SU-DHL-6 (cell line): Measurements from ENCODE around the gene TRAPPC2.
"Not testable (repeated sequence)": the region's sequence is repeated elsewhere in the genome, so short reads cannot be mapped to it uniquely, and the experiment has no call there.

Source experiments
- H2AFZ ChIP-seq: fragments of 200-600 bp; sonication (generic); 2 replicates; pipeline ENCODE4 v1.6.1; 2014; ENCODE audit warnings: low read depth, mild to moderate bottlenecking, moderate library complexity, mixed read lengths, antibody characterized with exemption, low read length; ENCODE audit not compliant: severe bottlenecking
- H3F3A ChIP-seq: fragments of 200-600 bp; shearing (Covaris generic); 2 replicates; pipeline ENCODE4 v1.6.0; 2016; ENCODE audit warnings: antibody characterized with exemption, mild to moderate bottlenecking; ENCODE audit not compliant: insufficient read depth
- H3K27ac ChIP-seq: fragments of 200-600 bp; sonication (generic); 2 replicates; pipeline ENCODE4 v1.5.1; 2016; ENCODE audit warnings: low read depth, mild to moderate bottlenecking, low read length, moderate library complexity, mixed read lengths
- H3K27me3 ChIP-seq: fragments of 200-600 bp; sonication (generic), shearing (Covaris generic); 2 replicates; pipeline ENCODE4 v1.6.0; 2014; ENCODE audit warnings: mild to moderate bottlenecking, low read length
- H3K36me3 ChIP-seq: fragments of 200-600 bp; sonication (generic); 2 replicates; pipeline ENCODE4 v1.6.1; 2014; ENCODE audit warnings: mild to moderate bottlenecking, low read length, mixed read lengths
- H3K4me2 ChIP-seq: fragments of 300-600, 200-600 bp; shearing (Covaris generic), sonication (generic); 2 replicates; pipeline ENCODE4 v1.6.0; 2014; ENCODE audit warnings: low read length, low read depth, mild to moderate bottlenecking; ENCODE audit not compliant: poor library complexity, severe bottlenecking
- H3K4me3 ChIP-seq: fragments of 200-600 bp; sonication (generic); 2 replicates; pipeline ENCODE4 v1.5.1; 2014; ENCODE audit warnings: antibody characterized with exemption, low read length, mild to moderate bottlenecking, mixed read lengths; ENCODE audit not compliant: insufficient read depth, poor library complexity, severe bottlenecking
- H3K79me2 ChIP-seq: fragments of 200-600 bp; sonication (generic); 2 replicates; pipeline ENCODE4 v1.6.1; 2014; ENCODE audit warnings: mild to moderate bottlenecking, low read length, moderate library complexity; ENCODE audit not compliant: insufficient read depth
- H3K9ac ChIP-seq: fragments of 200-600 bp; sonication (generic); 2 replicates; pipeline ENCODE4 v1.7.0; 2014; ENCODE audit warnings: mild to moderate bottlenecking, low read length
- H3K9me2 ChIP-seq: fragments of 200-600 bp; sonication (generic); replicated peaks from 2 replicates; pipeline ENCODE4 v1.6.1; 2014; ENCODE audit warnings: low read length; ENCODE audit not compliant: insufficient read depth
- H3K9me3 ChIP-seq: fragments of 200-600 bp; sonication (generic); 2 replicates; pipeline ENCODE4 v1.6.1; 2014; ENCODE audit warnings: low read length, mixed read lengths; ENCODE audit not compliant: insufficient read depth
- H4K20me1 ChIP-seq: fragments of 200-600 bp; sonication (generic); 2 replicates; pipeline ENCODE4 v1.6.1; 2014; ENCODE audit warnings: low read depth, mild to moderate bottlenecking, antibody characterized with exemption, low read length, moderate library complexity, mixed read lengths
- EZH2phosphoT487 ChIP-seq: fragments of 200-600 bp; sonication (generic), shearing (Covaris generic); conservative IDR thresholded peaks from 2 replicates; pipeline ENCODE4 v1.6.1; 2018; ENCODE audit warnings: mild to moderate bottlenecking, antibody characterized with exemption, low read length, moderate library complexity, mixed read lengths
- TF ChIP-seq, protein P1 (sequence below): fragments of 200-600 bp; sonication (generic); IDR thresholded peaks from one replicate; pipeline ENCODE4 v1.5.1; 2017; ENCODE audit warnings: antibody characterized with exemption, mild to moderate bottlenecking, low read length, moderate library complexity; ENCODE audit not compliant: insufficient read depth, poor library complexity, severe bottlenecking

TRAPPC2 gene

DNA sequence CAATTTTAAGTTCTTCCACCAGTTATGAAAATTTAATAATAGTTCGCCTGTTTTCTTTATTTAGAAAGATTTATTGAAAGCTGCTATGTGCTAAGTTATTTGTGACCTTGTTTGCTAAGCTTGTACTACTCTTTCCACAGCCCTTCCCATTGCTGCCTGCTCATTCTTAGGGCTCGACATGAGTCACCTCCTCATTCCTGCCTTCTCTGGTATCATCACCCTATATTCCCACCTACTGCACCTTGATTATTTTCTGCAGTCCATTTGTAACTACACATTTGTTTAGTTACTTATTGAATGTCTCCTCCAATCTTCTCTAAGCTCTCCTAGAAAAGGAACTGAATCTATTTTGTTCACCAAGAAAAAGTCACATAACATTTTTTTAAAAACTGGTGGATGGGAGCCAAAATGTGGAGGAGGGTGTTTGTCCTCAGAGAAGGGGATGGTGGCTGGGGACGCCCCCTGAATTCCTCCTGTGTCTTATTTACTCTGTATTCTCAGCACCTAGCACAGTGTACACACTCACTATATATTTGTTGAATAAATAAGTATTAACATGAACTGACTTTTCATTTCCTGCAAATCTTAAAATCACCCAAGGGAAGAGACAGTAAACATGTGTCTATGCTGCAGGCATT is 49.2 kb downstream of the TRAPPC2 start:
- no peaks in the 10 kb centered on the region for H3F3A ChIP-seq
- no peak overlapping the region for H2AFZ ChIP-seq
- TF ChIP-seq, protein P1, sequence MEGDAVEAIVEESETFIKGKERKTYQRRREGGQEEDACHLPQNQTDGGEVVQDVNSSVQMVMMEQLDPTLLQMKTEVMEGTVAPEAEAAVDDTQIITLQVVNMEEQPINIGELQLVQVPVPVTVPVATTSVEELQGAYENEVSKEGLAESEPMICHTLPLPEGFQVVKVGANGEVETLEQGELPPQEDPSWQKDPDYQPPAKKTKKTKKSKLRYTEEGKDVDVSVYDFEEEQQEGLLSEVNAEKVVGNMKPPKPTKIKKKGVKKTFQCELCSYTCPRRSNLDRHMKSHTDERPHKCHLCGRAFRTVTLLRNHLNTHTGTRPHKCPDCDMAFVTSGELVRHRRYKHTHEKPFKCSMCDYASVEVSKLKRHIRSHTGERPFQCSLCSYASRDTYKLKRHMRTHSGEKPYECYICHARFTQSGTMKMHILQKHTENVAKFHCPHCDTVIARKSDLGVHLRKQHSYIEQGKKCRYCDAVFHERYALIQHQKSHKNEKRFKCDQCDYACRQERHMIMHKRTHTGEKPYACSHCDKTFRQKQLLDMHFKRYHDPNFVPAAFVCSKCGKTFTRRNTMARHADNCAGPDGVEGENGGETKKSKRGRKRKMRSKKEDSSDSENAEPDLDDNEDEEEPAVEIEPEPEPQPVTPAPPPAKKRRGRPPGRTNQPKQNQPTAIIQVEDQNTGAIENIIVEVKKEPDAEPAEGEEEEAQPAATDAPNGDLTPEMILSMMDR: no peak
- no peak for TF ChIP-seq EZH2phosphoT487
- H3K4me2 ChIP-seq: no peak overlapping the region
- H3K9me3 ChIP-seq: no peaks in the 10 kb centered on the region
- H3K9me2 ChIP-seq: no peaks in the 10 kb centered on the region
- no peaks in the 10 kb centered on the region for H3K27me3 ChIP-seq
- no peaks in the 10 kb centered on the region for H4K20me1 ChIP-seq
- H3K27ac ChIP-seq: no peak overlapping the region
- no peak overlapping the region for H3K9ac ChIP-seq
- no peak overlapping the region for H3K4me3 ChIP-seq
- no peaks in the 10 kb centered on the region for H3K36me3 ChIP-seq
- no peaks in the 10 kb centered on the region for H3K79me2 ChIP-seq

DNA sequence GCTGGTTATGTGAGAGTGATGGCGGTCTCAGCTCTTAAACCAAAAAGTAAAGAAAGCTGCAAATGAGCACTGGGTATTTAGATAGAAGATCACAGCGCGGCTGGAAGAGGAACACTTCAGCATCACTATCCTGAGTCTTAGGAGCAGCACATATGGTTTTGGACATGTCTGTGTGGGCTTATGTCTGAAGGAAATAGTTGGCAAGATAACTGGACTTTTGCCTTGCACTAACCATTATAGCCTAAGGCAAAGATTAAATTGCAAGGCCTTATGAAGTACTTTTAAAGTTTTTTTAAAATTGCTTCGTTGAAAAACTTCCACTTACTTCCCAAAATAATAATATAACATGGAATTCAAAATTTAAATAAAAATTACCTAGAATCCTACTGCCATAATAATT is 50.1 kb downstream of the TRAPPC2 start:
- Histone ChIP-seq H3K27ac (no peak overlapping the region), H3K36me3 (no peaks in the 10 kb centered on the region), H4K20me1 (no peaks in the 10 kb centered on the region), H3K27me3 (no peaks in the 10 kb centered on the region), H3K9me3 (no peaks in the 10 kb centered on the region), H3K9ac (no peak overlapping the region), H3K4me3 (no peak overlapping the region), H3K4me2 (no peak overlapping the region), H3K79me2 (no peaks in the 10 kb centered on the region), H3F3A (no peaks in the 10 kb centered on the region), H2AFZ (no peak overlapping the region), H3K9me2 (no peaks in the 10 kb centered on the region)
- TF ChIP-seq, protein P1: no peak
- no peak for TF ChIP-seq EZH2phosphoT487

DNA sequence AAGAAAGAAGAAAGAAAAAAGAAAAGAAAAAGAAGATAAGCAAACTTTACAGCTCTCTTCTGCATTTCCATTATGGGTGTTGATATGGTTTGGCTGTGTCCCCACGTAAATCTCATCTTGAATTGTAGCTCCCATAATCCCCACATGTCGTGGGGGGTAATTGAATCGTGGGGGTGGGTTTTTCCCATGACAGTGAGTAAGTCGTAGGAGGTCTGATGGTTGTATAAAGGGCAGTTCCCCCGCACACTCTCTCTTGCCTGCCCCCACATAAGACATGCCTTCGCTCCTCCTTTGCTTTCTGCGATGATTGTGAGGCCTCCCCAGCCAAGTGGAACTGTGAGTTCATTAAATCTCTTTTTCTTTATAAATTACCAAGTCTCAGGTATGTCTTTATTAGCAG is 52.8 kb downstream of the TRAPPC2 start:
- no peaks in the 10 kb centered on the region for H3F3A ChIP-seq
- no peak overlapping the region for H3K27ac ChIP-seq
- no peak overlapping the region for H3K4me2 ChIP-seq
- H2AFZ ChIP-seq: no peak overlapping the region
- H3K79me2 ChIP-seq: no peaks in the 10 kb centered on the region
- no peaks in the 10 kb centered on the region for H4K20me1 ChIP-seq
- no peaks in the 10 kb centered on the region for H3K36me3 ChIP-seq
- H3K9ac ChIP-seq: no peak overlapping the region
- H3K4me3 ChIP-seq: no peak overlapping the region
- no peaks in the 10 kb centered on the region for H3K9me3 ChIP-seq
- no peaks in the 10 kb centered on the region for H3K9me2 ChIP-seq
- H3K27me3 ChIP-seq: no peaks in the 10 kb centered on the region
- TF ChIP-seq, protein P1: no peak
- TF ChIP-seq EZH2phosphoT487: no peak

DNA sequence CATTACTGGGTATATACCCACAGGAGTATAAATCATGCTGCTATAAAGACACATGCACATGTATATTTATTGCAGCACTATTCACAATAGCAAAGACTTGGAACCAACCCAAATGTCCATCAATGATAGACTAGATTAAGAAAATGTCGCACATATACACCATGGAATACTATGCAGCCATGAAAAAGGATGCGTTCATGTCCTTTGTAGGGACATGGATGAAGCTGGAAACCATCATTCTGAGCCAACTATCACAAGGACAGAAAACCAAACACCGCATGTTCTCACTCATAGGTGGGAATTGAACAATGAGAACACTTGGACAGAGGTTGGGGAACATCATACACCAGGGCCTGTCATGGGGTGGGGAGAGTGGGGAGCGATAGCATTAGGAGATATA is 54.7 kb downstream of the TRAPPC2 start:
- not testable (repeated sequence) for H2AFZ ChIP-seq, H3K9me3 ChIP-seq, H3K9ac ChIP-seq, H3K4me2 ChIP-seq, H3K27ac ChIP-seq, H3K9me2 ChIP-seq, H3K79me2 ChIP-seq, H3K36me3 ChIP-seq, H3K4me3 ChIP-seq, H3F3A ChIP-seq, H3K27me3 ChIP-seq, H4K20me1 ChIP-seq
